ENCODE measurements around the gene FN3KRP. TPM values are rescaled to one million over a fixed set of nuclear protein-coding genes. Genes with fewer than 3 reads are reported as not detected.

FN3KRP gene, protein sequence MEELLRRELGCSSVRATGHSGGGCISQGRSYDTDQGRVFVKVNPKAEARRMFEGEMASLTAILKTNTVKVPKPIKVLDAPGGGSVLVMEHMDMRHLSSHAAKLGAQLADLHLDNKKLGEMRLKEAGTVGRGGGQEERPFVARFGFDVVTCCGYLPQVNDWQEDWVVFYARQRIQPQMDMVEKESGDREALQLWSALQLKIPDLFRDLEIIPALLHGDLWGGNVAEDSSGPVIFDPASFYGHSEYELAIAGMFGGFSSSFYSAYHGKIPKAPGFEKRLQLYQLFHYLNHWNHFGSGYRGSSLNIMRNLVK
- 30.8 TPM for polyA plus RNA-seq (2013, experiment 1 of 2; ENCODE audit: insufficient read length)
- 28.8 TPM for polyA plus RNA-seq (2013, experiment 2 of 2; ENCODE audit: insufficient read length)

DNA sequence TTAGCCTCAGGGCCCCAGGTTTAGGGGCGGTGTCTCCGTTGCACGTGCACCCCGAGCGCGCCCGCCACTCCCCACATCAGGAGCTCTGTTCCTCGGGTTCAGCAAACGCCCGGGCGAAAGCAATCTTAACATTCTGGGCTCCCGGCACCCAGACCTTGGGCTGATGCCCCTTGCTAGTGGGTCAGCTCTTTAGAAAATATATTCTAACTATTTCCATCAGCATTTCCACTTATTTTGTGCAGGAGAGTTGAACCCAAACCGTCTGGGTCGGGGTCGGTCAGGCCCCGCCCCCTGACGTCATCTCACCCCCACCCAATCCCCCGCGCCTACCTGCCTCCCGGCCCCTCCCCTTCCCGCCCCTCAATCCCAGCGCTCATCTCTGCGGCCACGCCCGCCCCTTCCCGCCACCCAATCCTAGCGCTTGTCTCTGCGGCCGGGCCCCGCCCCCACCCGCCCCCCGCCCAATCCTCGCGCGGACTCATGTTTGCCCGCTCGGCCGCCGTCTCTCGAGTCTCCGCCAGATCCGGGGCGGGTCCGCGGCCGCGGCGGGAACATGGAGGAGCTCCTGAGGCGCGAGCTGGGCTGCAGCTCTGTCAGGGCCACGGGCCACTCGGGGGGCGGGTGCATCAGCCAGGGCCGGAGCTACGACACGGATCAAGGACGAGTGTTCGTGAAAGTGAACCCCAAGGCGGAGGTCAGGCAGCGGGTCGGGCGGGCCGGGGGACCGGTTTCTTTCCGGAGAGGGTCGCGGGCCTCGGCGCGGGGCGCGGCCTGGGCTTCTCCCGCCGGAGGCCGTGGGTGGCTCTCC, at the start of gene FN3KRP:
Gene FN3KRP (plus strand): TSS at position 504 of the 808 bp plus-strand sequence. CDS start 50 bp downstream, at position 554.
- DNase-seq = peak; percentile 93

DNA sequence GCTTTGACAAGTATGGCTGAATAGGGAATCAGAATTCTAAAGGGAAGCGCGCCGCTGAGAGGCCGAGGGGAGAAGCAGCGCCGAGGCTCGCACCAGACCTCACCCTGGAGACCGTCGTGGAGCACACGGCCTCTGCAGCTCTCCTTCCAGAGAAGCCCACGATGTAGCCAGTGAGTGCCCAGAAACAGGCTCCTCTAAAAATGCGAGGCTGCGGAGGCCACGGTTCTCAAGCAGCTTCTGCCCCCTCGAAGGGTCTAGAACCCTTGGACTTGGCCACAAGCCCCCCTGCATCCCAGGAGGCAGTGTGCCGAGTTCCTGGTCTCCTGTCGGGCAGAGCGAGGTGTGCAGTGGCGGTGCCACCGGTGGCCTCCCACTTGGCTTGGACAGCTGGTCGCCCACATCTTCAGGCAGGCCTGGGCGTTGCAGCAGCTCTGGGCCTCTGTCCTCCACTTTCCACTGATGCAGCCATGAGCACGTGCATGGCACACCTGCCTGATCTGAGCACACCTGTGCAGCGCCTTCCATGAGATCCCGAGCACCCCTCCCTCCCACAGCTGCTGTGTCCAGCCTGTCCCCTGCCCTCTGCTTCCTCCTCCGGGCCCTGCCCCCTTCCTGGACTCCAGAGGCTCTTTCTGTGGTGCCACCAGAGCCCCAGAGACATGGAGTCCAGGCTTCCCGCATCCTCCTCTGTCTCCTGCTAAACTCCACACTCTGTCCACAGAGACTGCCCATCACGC, 49.4 kb upstream of the FN3KRP start:
- no peak for DNase-seq

DNA sequence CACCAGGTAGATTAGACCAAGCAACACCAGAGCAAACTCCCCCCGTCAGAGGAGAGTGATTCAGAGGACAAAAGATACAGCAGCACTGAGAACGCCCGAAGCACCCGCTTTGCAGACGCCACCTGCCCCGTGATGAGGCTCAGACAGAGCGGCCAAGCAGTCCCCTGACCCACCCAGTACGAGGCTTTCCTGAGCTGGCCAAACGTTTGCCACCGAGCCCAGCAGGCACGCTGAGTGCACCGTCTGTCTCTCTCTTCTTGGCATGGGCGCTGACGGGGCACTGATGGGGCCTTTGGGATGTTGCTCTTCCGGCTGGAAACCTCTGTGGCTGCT, 48.9 kb upstream of the FN3KRP start:
- DNase-seq = no peak

GRCh38 chr17:82668024-82668630, 48.4 kb upstream of the FN3KRP start:
- DNase-seq = no peak

GRCh38 chr17:82668631-82669099, 47.8 kb upstream of the FN3KRP start:
- DNase-seq = peak; percentile 71

- DNase-seq = no peak
Observed at GRCh38 chr17:82670661-82671450, 45.6 kb upstream of the FN3KRP start.

GRCh38 chr17:82674656-82675475, 41.6 kb upstream of the FN3KRP start:
- DNase-seq = no peak

GRCh38 chr17:82675476-82676245, 40.8 kb upstream of the FN3KRP start:
- no peak for DNase-seq

DNA sequence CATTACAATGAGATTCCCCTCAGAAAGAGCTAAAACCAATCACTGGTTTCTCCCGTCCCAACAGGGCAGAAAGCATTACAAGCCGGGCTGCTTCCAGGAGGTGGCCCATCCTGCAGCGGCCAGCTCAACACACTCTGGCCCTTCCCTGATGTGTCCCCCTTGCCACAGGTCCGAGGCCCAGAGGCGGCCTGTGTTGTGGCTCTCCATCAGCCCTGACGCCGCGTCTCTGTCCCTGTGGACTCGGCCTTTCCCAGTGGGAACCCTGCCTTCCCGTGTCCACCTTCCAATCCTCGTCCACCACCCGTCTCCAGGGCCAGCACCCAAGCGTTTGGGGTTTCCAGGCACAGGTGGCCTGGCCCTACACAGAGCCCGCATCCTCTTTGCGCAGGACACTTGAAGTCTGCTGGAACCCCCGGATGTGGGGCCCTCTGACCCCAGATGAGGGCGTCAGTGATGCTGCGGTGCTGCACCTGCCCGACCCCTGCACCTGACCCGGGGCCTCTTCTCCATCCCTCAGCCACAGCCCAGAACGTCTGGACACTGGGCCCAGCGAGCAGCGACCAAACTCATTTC, 39.1 kb upstream of the FN3KRP start:
- DNase-seq = no peak

DNA sequence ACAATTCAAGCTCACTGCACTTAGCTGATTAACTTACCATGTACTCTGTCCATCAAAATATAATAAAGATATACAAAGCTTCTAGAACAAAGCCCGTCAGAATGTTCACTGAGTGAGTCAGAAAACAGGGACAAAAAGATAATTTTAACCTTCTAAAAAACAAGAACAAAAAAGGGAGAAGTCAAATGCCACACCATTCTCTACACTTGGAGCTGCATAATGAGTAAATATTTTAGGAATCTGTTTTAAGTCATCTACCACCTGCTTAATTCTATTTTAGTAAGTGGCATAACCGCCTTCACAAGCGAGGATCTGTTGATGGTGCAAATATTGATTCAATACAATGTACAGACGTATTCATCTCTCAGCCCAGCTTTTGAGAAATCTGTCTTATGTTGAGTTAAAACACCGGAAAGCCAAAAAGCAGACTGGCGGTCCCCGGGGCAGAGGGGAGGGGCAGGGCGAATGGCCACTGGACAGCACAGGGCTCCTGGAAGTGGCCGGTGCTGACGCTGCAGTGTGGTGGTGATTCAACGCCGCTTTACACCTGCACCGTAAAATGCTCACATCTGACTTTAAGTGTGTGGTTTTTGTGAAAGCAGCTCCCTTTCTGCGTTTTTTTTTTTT, 38.1 kb upstream of the FN3KRP start:
- DNase-seq = no peak

DNA sequence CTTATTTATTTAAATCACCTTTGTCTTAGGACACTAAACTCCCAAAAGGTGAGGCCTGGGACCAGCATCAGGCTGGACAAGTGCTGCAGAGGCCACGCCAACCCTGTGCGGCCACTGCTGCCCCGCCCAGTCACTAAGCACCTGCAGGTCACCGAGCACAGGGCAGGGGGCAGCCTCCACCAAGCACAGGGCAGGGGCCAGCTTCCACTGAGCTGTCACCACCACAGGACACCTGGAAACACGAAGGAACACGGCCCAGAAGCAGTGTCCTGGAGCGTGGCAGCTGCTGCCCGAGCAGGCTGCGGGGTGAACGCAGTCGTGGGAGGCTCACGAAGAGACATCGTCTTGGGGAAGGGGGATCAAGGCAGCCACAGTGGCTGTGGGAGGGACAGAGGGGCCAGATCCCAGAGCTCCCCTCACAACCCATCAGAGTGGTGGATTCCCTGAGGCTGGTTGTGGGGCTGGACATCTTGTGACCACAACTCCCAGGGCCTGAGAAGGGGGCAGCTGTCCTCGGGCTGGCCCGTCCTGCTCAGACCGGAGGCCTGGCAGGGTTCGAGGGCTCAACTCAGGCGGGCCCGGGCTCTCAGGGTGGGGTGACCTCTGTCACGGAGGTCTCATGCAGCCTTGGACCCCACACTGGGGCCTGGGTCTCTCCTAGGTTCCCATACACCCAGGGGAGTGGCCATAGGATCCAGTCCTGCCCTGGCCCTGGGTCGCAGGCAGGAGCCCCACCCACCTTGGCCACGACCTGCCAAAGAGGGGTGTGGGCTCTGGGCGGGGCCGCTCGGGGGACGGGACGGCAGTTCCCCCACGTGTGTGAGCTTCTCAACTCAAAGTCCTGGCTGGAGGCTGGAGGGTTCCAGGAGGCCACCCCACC, 36.7 kb upstream of the FN3KRP start:
- no peak for DNase-seq

- DNase-seq = no peak
Observed at GRCh38 chr17:82681547-82681946, 35.0 kb upstream of the FN3KRP start.

DNA sequence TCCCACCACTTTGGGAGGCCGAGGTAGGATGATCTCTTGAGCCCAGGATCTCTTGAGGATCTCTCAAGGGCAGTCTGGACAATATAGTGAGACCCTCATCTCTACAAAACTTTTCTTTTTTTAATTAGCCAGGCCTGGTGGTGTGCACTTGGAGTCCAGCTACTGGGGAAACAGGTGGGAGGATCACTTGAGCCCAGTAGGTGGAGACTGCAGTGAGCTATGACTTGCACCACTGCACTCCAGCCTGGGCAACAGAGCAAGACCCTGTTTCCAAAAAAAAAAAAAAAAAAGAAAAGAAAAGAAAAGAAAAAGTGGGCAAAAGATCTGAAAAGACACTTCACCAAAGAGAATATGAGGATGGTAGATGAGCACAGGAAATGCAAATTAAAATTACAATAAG, 33.0 kb upstream of the FN3KRP start:
- DNase-seq = no peak

- no peak for DNase-seq
Observed at GRCh38 chr17:82684228-82684841, 32.2 kb upstream of the FN3KRP start.

GRCh38 chr17:82685291-82685690, 31.2 kb upstream of the FN3KRP start:
- no peak for DNase-seq

- DNase-seq = no peak
Observed at GRCh38 chr17:82686366-82687324, 29.9 kb upstream of the FN3KRP start.
